Left lung (tissue), 10 donors: ENCODE data around the gene ERBB4. TPM values are rescaled to one million over a fixed set of nuclear protein-coding genes. Genes with fewer than 3 reads are reported as not detected.

ENCODE experiments used
- ATAC-seq: fragments of 200-7000 bp; cut with Tn5 transposase; one replicate; pipeline ENCODE4 v1.9.1; 2020; ENCODE audit warnings: moderate library complexity
- DNase-seq, 4 donors: peaks; one replicate each; pipeline ENCODE4 v3.0.0-alpha.2; 2013 to 2020
- H3K27ac ChIP-seq, 2 donors: fragments of 200-600 bp; sonication (generic) in 1 of 2; one replicate each; pipeline versions ENCODE4 v1.5.0 to v1.8.0; 2020 to 2021
- H3K27me3 ChIP-seq, 2 donors: fragments of 200-600 bp; sonication (generic) in 1 of 2; one replicate each; pipeline versions ENCODE4 v1.5.0 to v1.8.0; 2020 to 2021
- H3K36me3 ChIP-seq, 2 donors: fragments of 200-600 bp; sonication (generic) in 1 of 2; one replicate each; pipeline versions ENCODE4 v1.5.0 to v1.8.0; 2020 to 2021
- H3K4me1 ChIP-seq, 2 donors: fragments of 200-600 bp; one replicate each; pipeline ENCODE4 v1.8.0; 2021
- H3K4me3 ChIP-seq, 2 donors: fragments of 200-600 bp; sonication (generic) in 1 of 2; one replicate each; pipeline versions ENCODE4 v1.5.0 to v1.8.0; 2020 to 2021; ENCODE audit warnings: mild to moderate bottlenecking in 1 of 2
- H3K9me3 ChIP-seq, 2 donors: fragments of 200-600 bp; sonication (generic) in 1 of 2; one replicate each; pipeline versions ENCODE4 v1.5.0 to v1.8.0; 2020 to 2021
- intact Hi-C, 2 donors: fragments of 100-400 bp; cut with DNase I; formaldehyde crosslinking; loops; one replicate each; pipeline versions ENCODE4 v1.11.2 to v1.14.2; 2022
- polyA plus RNA-seq, 6 donors: library from polyadenylated mRNA; unstranded; fragments of 120-200 nt; gene quantifications; one replicate each; pipeline ENCODE4 v1.2.1, GENCODE V29; 2013; ENCODE audit not compliant: insufficient read length in 6 of 6
- total RNA-seq, 2 donors: library from RNA; stranded (reverse); fragmentation: NEBNext Ultra II Directional; extraction: Animal tissue kit (Norgen Biotek cat#: 25700); gene quantifications; one replicate each; pipeline ENCODE4 v1.2.1, GENCODE V29; 2021
- TF ChIP-seq, protein P1 (sequence below), 2 donors: fragments of 200-600 bp; sonication (generic) in 1 of 2; IDR thresholded peaks; one replicate each; pipeline versions ENCODE4 v1.5.0 to v1.8.0; 2021; ENCODE audit warnings: antibody characterized with exemption in 2 of 2
- donor health status: DM: no; HTN: yes; CAD: no.
- donor health status: DM: no; HTN: no; CAD: no.

ERBB4 gene
- total and polyA plus RNA-seq, 8 donors: 0.89 to 16.0 (median 1.4) TPM

DNA sequence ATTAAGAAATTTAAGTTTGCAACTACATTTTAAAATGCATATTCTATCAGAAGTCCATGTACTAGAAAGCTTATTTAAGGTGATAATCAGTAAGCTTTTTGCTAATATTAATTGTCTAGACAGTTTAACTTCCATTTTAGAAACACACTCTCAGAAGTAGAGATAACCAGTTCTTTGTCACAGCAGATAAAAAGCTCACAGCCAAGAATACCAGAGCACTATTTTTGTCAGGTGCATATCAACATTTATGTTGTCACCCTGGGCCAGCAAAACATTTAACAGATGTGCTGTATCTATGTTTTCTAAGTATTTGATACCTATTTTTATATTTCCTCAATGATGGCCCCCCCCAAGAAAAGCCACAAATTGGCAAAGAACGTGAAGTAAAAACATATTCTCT, 192.6 kb downstream of the ERBB4 start:
- Histone ChIP-seq H3K27ac (no peak overlapping the region), H3K27me3 (no peaks in the 10 kb centered on the region), H3K9me3 (no peaks in the 10 kb centered on the region), H3K36me3 (no peaks in the 10 kb centered on the region), H3K4me3 (no peak overlapping the region), H3K4me1 (no peaks in the 10 kb centered on the region)
- intact Hi-C loops: no loop called here
- TF ChIP-seq, protein P1, sequence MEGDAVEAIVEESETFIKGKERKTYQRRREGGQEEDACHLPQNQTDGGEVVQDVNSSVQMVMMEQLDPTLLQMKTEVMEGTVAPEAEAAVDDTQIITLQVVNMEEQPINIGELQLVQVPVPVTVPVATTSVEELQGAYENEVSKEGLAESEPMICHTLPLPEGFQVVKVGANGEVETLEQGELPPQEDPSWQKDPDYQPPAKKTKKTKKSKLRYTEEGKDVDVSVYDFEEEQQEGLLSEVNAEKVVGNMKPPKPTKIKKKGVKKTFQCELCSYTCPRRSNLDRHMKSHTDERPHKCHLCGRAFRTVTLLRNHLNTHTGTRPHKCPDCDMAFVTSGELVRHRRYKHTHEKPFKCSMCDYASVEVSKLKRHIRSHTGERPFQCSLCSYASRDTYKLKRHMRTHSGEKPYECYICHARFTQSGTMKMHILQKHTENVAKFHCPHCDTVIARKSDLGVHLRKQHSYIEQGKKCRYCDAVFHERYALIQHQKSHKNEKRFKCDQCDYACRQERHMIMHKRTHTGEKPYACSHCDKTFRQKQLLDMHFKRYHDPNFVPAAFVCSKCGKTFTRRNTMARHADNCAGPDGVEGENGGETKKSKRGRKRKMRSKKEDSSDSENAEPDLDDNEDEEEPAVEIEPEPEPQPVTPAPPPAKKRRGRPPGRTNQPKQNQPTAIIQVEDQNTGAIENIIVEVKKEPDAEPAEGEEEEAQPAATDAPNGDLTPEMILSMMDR (IDR thresholded peaks at IDR 0.05): no peak
- ATAC-seq: no peak
- no peak for DNase-seq

DNA sequence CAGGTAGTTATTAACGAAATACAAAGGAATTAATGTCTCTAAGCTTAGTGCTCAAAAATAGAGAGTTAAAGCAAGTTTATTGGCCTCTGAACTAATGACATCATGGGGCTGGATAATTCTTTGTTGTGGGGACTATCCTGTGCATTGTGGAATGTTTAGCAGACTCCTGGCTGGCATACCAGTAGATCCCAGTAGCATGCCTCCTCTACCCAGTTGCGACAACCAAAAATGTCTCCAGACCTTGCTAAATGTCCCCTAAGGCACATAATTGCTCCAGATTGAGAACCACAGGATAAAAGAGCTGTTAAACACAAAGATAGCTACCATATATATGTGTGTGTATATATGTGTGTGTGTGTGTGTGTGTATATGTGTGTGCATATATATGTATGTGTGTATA, 194.5 kb downstream of the ERBB4 start:
- H3K4me1 ChIP-seq: no peaks in the 10 kb centered on the region
- no peak overlapping the region for H3K27ac ChIP-seq
- H3K4me3 ChIP-seq: no peak overlapping the region
- H3K36me3 ChIP-seq: no peaks in the 10 kb centered on the region
- ATAC-seq (no peak), DNase-seq (no peak)
- TF ChIP-seq, protein P1 (IDR thresholded peaks at IDR 0.05): no peak
- H3K9me3 ChIP-seq: no peaks in the 10 kb centered on the region
- intact Hi-C loops: no loop called here
- no peaks in the 10 kb centered on the region for H3K27me3 ChIP-seq

DNA sequence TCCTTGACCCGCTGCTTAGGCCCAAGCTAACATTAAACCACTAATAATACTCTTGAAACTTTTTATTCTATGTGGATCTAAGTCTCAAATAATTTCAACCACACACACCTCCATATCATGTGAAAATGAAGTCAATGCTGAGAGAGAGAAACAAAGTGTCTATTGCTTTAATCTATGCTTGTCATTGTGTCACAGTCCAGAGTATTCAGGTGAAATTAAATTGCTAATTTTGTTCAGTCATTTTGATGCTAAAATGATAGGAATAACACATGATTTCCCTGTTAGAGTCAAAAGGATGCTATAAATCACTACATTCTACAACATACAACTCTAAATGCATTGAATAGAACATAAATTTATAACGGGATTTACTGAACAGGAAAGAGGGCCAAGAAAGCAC, 195.4 kb downstream of the ERBB4 start:
- TF ChIP-seq, protein P1 (IDR thresholded peaks at IDR 0.05): no peak
- Histone ChIP-seq H3K27ac (no peak overlapping the region), H3K4me3 (no peak overlapping the region), H3K27me3 (no peaks in the 10 kb centered on the region), H3K9me3 (no peaks in the 10 kb centered on the region), H3K4me1 (no peaks in the 10 kb centered on the region), H3K36me3 (no peaks in the 10 kb centered on the region)
- no peak for ATAC-seq
- intact Hi-C loops: no loop called here
- DNase-seq: no peak

DNA sequence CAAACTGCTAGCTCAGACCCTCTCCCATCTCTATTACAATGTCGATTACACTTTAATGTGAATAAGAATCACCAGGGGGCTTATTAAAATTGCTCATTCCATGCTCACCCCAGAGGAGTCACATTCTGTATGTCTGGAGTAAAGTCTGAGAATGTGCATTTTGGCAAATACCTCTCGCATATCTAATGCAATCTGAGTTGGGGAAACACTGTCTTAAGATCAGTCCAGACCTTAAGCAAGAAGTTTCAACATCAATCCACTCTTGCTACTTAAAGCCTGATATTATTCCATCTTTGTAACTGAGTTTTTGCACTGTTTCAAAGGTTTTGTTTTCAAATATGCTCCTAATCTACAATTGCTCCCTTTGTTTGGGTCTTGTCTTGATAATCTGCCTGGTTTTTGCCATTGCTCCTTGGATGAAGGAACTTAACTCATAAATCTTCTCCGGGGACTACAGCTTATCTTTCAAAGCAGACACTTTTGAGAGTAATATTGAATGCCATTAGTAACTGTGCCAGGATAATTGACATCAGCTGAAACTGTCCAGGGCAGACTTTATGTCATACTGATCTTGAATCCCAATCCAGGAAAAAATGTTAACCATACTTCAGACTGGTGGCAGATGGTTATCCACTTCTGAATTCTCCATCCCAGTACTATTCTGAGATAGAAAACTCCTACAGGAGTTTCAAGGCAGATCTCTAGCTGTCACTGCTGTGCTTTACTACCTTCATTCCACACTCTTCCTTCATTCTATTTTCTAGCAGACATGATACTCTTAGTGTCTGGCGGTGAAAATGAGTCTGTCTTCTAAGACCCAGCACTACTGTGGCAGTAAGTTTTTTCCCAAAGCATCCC, 200.9 kb downstream of the ERBB4 start:
- DNase-seq: no peak
- intact Hi-C loops: no loop called here
- no peak for ATAC-seq
- TF ChIP-seq, protein P1 (IDR thresholded peaks at IDR 0.05): no peak
- Histone ChIP-seq H3K27ac (no peak overlapping the region), H3K27me3 (no peaks in the 10 kb centered on the region), H3K4me1 (no peaks in the 10 kb centered on the region), H3K9me3 (no peaks in the 10 kb centered on the region), H3K36me3 (no peaks in the 10 kb centered on the region), H3K4me3 (no peak overlapping the region)

DNA sequence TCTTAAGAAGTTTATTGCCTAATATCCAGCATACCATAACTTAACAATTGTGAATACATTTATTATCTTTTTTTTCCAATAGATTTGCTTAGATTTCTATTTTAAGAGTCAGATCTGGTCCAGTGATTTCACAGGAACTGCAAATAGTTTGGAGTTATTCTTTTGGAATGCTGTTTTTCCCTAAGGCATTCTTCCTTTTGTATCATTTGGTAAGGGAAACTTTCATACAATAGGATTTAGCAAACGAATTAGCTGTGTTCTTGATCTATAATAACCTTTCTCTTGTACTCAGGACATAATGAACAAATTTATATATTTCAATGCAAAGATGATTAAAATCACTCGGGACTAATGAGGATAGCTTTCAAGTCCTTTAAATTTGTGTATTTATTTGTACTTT, 201.6 kb downstream of the ERBB4 start:
- DNase-seq (no peak), ATAC-seq (no peak)
- TF ChIP-seq, protein P1 (IDR thresholded peaks at IDR 0.05): no peak
- no peak overlapping the region for H3K4me3 ChIP-seq
- H3K27me3 ChIP-seq: no peaks in the 10 kb centered on the region
- H3K4me1 ChIP-seq: no peaks in the 10 kb centered on the region
- intact Hi-C loops: no loop called here
- H3K36me3 ChIP-seq: no peaks in the 10 kb centered on the region
- H3K27ac ChIP-seq: no peak overlapping the region
- no peaks in the 10 kb centered on the region for H3K9me3 ChIP-seq
